OCI-LY1 (cell line): ENCODE measurements around the gene CD300A.

Source experiments
- CTCF ChIP-seq: fragments of 200-600 bp; sonication (generic), shearing (Covaris generic); IDR thresholded peaks from 2 replicates; pipeline ENCODE4 v1.5.1; 2017; ENCODE audit warnings: mild to moderate bottlenecking, antibody characterized with exemption, low read length, moderate library complexity, mixed read lengths
- EZH2 ChIP-seq: fragments of 200-600 bp; sonication (generic), shearing (Covaris generic); IDR thresholded peaks from 2 replicates; pipeline ENCODE4 v1.8.0; 2017; ENCODE audit warnings: borderline replicate concordance, mixed run types, mild to moderate bottlenecking, antibody characterized with exemption, low read length, moderate library complexity, mixed read lengths

- no peak for TF ChIP-seq CTCF
- TF ChIP-seq EZH2, result no peak
These were observed 952 bp downstream of the CD300A start for GRCh38 chr17:74467221-74467951.
